ENCODE data around the gene XYLT1.

DNA sequence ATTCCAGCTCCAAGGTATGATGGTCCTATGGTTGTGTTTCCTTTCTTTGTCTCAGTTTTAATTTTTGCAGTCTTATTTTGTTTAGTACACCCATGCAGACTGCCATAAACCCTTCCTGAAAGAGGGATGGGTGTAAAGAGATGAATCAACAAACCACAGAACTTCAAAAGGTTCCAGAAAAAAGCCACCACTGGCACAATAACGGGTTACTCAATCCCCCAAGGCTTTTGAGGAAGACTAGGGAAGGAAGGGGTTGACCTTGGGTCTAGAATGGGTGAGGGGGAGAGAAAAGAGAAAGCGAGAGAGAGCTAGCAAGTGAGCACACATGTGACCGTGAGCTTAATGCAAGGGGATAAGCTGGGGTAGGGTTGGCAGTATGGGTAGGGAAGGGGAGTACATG is 168.1 kb downstream of the XYLT1 start:
- TF ChIP-seq CTCF (IDR thresholded peaks at IDR 0.05): no peak
- no peak for TF ChIP-seq POLR2A (IDR thresholded peaks at IDR 0.05)
